Osteoblast (primary cell): Measurements from ENCODE around the gene CD151. TPM values are rescaled to one million over a fixed set of nuclear protein-coding genes. Genes with fewer than 3 reads are reported as not detected.

Source experiments
- DNase-seq: peaks from one replicate; pipeline ENCODE4 v3.0.0; 2011; ENCODE audit warnings: low spot score, mixed read lengths; ENCODE audit not compliant: insufficient read length; ENCODE audit errors: missing footprints
- H2AFZ ChIP-seq: 2 replicates; pipeline ENCODE4 v1.6.0; 2011; ENCODE audit warnings: mild to moderate bottlenecking, low read length
- H3K27ac ChIP-seq: 2 replicates; pipeline ENCODE4 v1.5.1; 2011; ENCODE audit warnings: mild to moderate bottlenecking, low read depth, low read length, moderate library complexity
- H3K27me3 ChIP-seq: 2 replicates; pipeline ENCODE4 v1.6.0; 2012; ENCODE audit warnings: mild to moderate bottlenecking, control low read depth, inconsistent platforms, low read length, moderate library complexity; ENCODE audit not compliant: insufficient read depth
- H3K36me3 ChIP-seq: 2 replicates; pipeline ENCODE4 v1.5.1; 2011; ENCODE audit warnings: mild to moderate bottlenecking, low read length, control low read depth, moderate library complexity; ENCODE audit not compliant: insufficient read depth
- H3K4me1 ChIP-seq: 2 replicates; pipeline ENCODE4 v1.5.1; 2011; ENCODE audit warnings: mild to moderate bottlenecking, low read length, control low read depth, moderate library complexity; ENCODE audit not compliant: insufficient read depth
- H3K4me2 ChIP-seq: 2 replicates; pipeline ENCODE4 v1.6.0; 2011; ENCODE audit warnings: mild to moderate bottlenecking, low read length; ENCODE audit not compliant: insufficient read depth
- H3K4me3 ChIP-seq: fragments of 200-600 bp; sonication (generic); 3 replicates; pipeline ENCODE4 v1.5.1; 2012; ENCODE audit warnings: mild to moderate bottlenecking, low read length, inconsistent platforms; ENCODE audit not compliant: insufficient read depth
- H3K79me2 ChIP-seq: 2 replicates; pipeline ENCODE4 v1.6.0; 2012; ENCODE audit warnings: mild to moderate bottlenecking, low read length, control low read depth, inconsistent platforms; ENCODE audit not compliant: insufficient read depth
- H3K9me3 ChIP-seq: 2 replicates; pipeline ENCODE4 v1.5.1; 2011; ENCODE audit warnings: low read depth, low read length, control low read depth
- H4K20me1 ChIP-seq: 2 replicates; pipeline ENCODE4 v1.6.0; 2012; ENCODE audit warnings: mild to moderate bottlenecking, low read length, control low read depth; ENCODE audit not compliant: insufficient read depth
- CTCF ChIP-seq: IDR thresholded peaks from 2 replicates; pipeline ENCODE4 v1.5.1; 2011; ENCODE audit warnings: mild to moderate bottlenecking, low read depth, low read length, moderate library complexity; ENCODE audit errors: extremely low read depth
- total RNA-seq: library from RNA; depleted of rRNA; stranded (reverse); fragments of >200 nt; gene quantifications from 2 replicates; pipeline ENCODE4 v1.2.3, GENCODE V29; 2012

The CD151 gene
- total RNA-seq, 1 donor, result 416 TPM

- Histone ChIP-seq H3K27ac (peak overlapping the region; percentile 88), H3K36me3 (peaks cover 6% of the 10 kb centered on the region), H3K4me3 (peak overlapping the region; percentile 97), H3K4me1 (peaks cover 27% of the 10 kb centered on the region), H3K9me3 (no peaks in the 10 kb centered on the region), H3K27me3 (no peaks in the 10 kb centered on the region), H3K4me2 (peak overlapping the region; percentile 96), H3K79me2 (peaks cover 82% of the 10 kb centered on the region), H4K20me1 (peaks cover 42% of the 10 kb centered on the region), H2AFZ (no peak overlapping the region)
- peak; percentile 97 for DNase-seq
- TF ChIP-seq CTCF, result no peak
Measured at GRCh38 chr11:846496-847098, 13.8 kb downstream of the CD151 start.

- no peak overlapping the region for H2AFZ ChIP-seq
- H4K20me1 ChIP-seq, result peaks cover 37% of the 10 kb centered on the region
- peaks cover 27% of the 10 kb centered on the region for H3K4me1 ChIP-seq
- H3K79me2 ChIP-seq, result peaks cover 82% of the 10 kb centered on the region
- no peak overlapping the region for H3K4me3 ChIP-seq
- no peak overlapping the region for H3K4me2 ChIP-seq
- H3K27ac ChIP-seq, result no peak overlapping the region
- TF ChIP-seq CTCF, result no peak
- no peak for DNase-seq
- H3K9me3 ChIP-seq, result no peaks in the 10 kb centered on the region
- no peaks in the 10 kb centered on the region for H3K27me3 ChIP-seq
- peaks cover 6% of the 10 kb centered on the region for H3K36me3 ChIP-seq
Measured at GRCh38 chr11:847876-848275, 15.1 kb downstream of the CD151 start.

GRCh38 chr11:848380-848931, 15.7 kb downstream of the CD151 start:
- H4K20me1 ChIP-seq, result peaks cover 37% of the 10 kb centered on the region
- H3K79me2 ChIP-seq, result peaks cover 83% of the 10 kb centered on the region
- H3K36me3 ChIP-seq, result peaks cover 6% of the 10 kb centered on the region
- H3K27ac ChIP-seq, result no peak overlapping the region
- H3K4me2 ChIP-seq, result no peak overlapping the region
- DNase-seq, result peak; percentile 99
- no peaks in the 10 kb centered on the region for H3K9me3 ChIP-seq
- no peak overlapping the region for H3K4me3 ChIP-seq
- H2AFZ ChIP-seq, result no peak overlapping the region
- peak; percentile 73 for TF ChIP-seq CTCF
- H3K4me1 ChIP-seq, result peaks cover 27% of the 10 kb centered on the region
- H3K27me3 ChIP-seq, result no peaks in the 10 kb centered on the region

GRCh38 chr11:849104-849824, 16.5 kb downstream of the CD151 start:
- peak; percentile 95 for DNase-seq
- Histone ChIP-seq H2AFZ (no peak overlapping the region), H3K4me1 (peaks cover 27% of the 10 kb centered on the region), H3K79me2 (peaks cover 91% of the 10 kb centered on the region), H3K36me3 (peaks cover 6% of the 10 kb centered on the region), H3K4me2 (no peak overlapping the region), H3K9me3 (no peaks in the 10 kb centered on the region), H4K20me1 (peaks cover 45% of the 10 kb centered on the region), H3K27me3 (no peaks in the 10 kb centered on the region), H3K27ac (no peak overlapping the region), H3K4me3 (peak overlapping the region; percentile 28)
- TF ChIP-seq CTCF, result no peak
